BE2C (cell line): ENCODE results near the gene APOL3.

Experiments used
- DNase-seq: peaks from one replicate; pipeline ENCODE4 v3.0.0-alpha.2; 2020
- H3K27me3 ChIP-seq: fragments of 250-450 bp; sonication (Bioruptor Pico); 2 replicates; pipeline ENCODE4 v1.5.1; 2020; ENCODE audit warnings: mild to moderate bottlenecking
- H3K36me3 ChIP-seq: fragments of 250-450 bp; sonication (Bioruptor Pico); 2 replicates; pipeline ENCODE4 v1.5.1; 2020; ENCODE audit warnings: mild to moderate bottlenecking
- H3K4me1 ChIP-seq: fragments of 250-450 bp; sonication (Bioruptor Pico); 2 replicates; pipeline ENCODE4 v1.5.1; 2020
- H3K4me3 ChIP-seq: 2 replicates; pipeline ENCODE4 v1.5.1; 2011; ENCODE audit warnings: low read depth, low read length
- H3K9me3 ChIP-seq: fragments of 250-450 bp; sonication (Bioruptor Pico); 2 replicates; pipeline ENCODE4 v1.5.1; 2020
- TF ChIP-seq, protein P1 (sequence below): IDR thresholded peaks from 2 replicates; pipeline ENCODE4 v1.5.1; 2012; ENCODE audit warnings: mild to moderate bottlenecking, low read depth, low read length

Gene APOL3

DNA sequence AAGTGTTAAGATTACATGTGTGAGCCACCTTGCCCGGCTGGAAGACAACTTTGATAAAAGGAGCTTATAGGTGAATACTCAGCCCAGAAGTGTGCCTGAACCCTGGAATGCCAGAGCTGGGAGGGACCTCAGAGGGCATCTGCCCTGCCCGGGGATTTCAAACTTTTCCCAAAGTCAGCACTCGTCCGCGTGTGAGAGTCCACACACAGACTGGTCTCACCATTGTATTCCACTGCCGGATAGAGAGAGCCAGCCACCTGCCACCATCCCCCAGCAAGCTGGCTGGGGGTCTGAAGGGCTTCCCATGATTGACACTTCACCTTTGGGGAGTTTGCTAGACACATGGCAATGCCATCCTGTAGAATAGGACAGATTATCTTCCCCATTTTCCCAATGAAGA lies 49.2 kb downstream of the APOL3 start:
- H3K9me3 ChIP-seq, result no peaks in the 10 kb centered on the region
- no peak overlapping the region for H3K4me3 ChIP-seq
- no peaks in the 10 kb centered on the region for H3K4me1 ChIP-seq
- TF ChIP-seq, protein P1, sequence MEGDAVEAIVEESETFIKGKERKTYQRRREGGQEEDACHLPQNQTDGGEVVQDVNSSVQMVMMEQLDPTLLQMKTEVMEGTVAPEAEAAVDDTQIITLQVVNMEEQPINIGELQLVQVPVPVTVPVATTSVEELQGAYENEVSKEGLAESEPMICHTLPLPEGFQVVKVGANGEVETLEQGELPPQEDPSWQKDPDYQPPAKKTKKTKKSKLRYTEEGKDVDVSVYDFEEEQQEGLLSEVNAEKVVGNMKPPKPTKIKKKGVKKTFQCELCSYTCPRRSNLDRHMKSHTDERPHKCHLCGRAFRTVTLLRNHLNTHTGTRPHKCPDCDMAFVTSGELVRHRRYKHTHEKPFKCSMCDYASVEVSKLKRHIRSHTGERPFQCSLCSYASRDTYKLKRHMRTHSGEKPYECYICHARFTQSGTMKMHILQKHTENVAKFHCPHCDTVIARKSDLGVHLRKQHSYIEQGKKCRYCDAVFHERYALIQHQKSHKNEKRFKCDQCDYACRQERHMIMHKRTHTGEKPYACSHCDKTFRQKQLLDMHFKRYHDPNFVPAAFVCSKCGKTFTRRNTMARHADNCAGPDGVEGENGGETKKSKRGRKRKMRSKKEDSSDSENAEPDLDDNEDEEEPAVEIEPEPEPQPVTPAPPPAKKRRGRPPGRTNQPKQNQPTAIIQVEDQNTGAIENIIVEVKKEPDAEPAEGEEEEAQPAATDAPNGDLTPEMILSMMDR, result no peak
- no peak for DNase-seq
- no peaks in the 10 kb centered on the region for H3K36me3 ChIP-seq
- H3K27me3 ChIP-seq, result no peaks in the 10 kb centered on the region

DNA sequence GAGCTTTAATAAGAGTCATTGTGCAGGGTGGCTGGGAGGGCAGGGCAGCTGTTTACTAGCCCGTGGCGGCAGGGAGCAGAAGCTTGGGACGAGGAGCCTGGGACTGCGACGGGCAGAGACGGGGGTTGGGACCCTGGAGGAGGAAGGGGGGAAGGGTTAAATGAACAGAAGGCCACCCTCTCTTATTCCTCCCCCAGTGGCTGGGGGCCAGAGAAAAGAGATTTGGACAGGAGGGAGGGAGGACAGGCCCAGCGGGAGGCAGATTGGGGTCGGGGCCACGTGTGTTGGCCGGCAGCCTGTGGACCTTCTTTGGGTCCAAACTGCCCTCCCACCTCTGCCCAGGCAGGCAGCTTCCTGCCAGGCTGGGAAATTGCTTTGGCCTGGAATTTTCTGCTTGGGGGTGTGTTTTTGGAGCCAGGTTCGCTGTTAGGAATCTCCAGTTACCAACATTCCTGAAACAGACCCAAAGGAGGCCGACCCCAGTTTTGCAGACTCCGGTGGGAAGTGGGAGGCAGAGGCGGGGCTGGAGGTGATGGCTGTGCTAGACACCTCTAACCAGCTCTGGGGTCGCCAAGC lies 50.2 kb downstream of the APOL3 start:
- TF ChIP-seq, protein P1, result no peak
- no peak for DNase-seq
- Histone ChIP-seq H3K36me3 (no peaks in the 10 kb centered on the region), H3K27me3 (no peaks in the 10 kb centered on the region), H3K4me1 (no peaks in the 10 kb centered on the region), H3K4me3 (no peak overlapping the region), H3K9me3 (no peaks in the 10 kb centered on the region)

DNA sequence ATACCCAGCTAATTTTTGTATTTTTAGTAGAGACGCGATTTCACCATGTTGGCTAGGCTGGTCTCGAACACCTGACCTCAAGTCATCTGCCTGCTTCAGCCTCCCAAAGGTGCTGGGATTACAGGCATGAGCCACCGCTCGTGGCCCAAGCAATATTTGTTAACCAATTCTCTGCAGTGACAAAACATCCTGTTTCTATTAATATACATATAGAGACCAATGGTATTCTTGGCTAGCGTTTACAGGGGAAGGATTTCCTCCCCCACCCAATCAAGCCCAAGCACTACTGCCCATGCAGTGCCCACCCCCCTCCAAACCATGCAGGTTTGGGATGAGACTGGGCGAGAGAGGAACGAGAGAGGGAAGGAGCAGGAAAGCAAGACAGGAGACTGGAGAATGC lies 53.1 kb downstream of the APOL3 start:
- TF ChIP-seq, protein P1, result no peak
- no peaks in the 10 kb centered on the region for H3K36me3 ChIP-seq
- no peaks in the 10 kb centered on the region for H3K4me1 ChIP-seq
- no peaks in the 10 kb centered on the region for H3K27me3 ChIP-seq
- no peaks in the 10 kb centered on the region for H3K9me3 ChIP-seq
- DNase-seq, result no peak
- H3K4me3 ChIP-seq, result no peak overlapping the region

DNA sequence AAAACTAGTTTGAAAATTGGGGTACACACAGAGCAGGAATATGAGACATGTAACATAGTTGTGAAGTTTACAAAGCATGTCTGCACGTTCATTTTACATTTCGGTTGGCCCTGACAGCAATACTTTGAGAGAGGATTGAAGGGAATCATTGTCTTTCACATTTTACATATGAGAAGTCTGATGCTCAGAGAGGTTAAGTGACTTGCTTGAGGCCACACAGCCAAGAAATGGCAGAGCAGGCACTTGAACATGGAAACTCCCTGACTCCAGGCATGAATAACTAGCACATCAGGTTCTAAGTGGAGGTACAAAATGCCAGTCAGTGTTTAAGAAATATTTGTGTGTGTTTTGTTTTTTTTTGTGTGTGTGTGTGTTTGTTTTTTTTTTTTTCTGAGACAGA lies 53.6 kb downstream of the APOL3 start:
- H3K4me3 ChIP-seq, result no peak overlapping the region
- no peak for DNase-seq
- H3K27me3 ChIP-seq, result no peaks in the 10 kb centered on the region
- no peaks in the 10 kb centered on the region for H3K4me1 ChIP-seq
- H3K36me3 ChIP-seq, result no peaks in the 10 kb centered on the region
- no peaks in the 10 kb centered on the region for H3K9me3 ChIP-seq
- TF ChIP-seq, protein P1, result no peak

DNA sequence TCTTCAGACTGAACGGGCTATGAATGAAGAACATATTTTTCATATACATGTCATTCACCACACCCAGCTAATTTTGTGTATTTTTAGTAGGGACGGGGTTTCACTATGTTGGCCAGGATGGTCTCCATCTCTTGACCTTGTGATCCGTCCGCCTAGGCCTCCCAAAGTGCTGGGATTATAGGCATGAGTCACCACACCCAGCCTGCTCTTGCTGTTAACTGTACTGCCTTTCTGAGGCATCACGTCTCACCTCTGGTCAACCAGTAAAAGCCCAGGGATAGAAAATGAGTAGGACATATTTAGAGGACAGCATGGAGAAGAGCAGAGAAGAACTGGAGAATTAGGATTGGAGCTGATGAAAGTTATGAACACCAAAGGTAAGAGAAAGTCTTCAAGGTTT lies 55.6 kb downstream of the APOL3 start:
- TF ChIP-seq, protein P1, result no peak
- no peak for DNase-seq
- no peaks in the 10 kb centered on the region for H3K9me3 ChIP-seq
- no peaks in the 10 kb centered on the region for H3K4me1 ChIP-seq
- H3K4me3 ChIP-seq, result no peak overlapping the region
- H3K27me3 ChIP-seq, result no peaks in the 10 kb centered on the region
- no peaks in the 10 kb centered on the region for H3K36me3 ChIP-seq

DNA sequence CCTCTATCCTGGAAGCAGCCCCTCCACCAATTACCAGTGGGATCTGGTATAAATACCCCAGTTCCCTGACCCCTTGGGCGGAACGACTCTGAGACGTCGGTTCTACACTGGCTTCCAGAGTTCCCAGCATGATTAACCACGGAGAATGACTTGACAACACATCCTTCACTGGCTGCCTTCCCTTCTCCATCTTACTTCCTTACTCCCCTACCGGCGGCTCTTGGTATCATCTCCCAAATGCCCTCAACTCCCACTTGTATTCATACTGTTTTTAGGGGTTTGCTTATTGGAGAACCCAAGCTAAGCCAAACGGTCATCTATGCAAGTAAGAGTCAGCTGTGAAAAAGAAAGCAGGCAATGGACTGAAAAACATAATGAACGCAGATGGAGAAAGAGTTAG lies 56.1 kb downstream of the APOL3 start:
- Histone ChIP-seq H3K4me3 (no peak overlapping the region), H3K9me3 (no peaks in the 10 kb centered on the region)
- no peak for DNase-seq

More for the DNA sequence above, 56.1 kb downstream of the APOL3 start:
- no peaks in the 10 kb centered on the region for H3K36me3 ChIP-seq
- H3K4me1 ChIP-seq, result no peaks in the 10 kb centered on the region
- no peaks in the 10 kb centered on the region for H3K27me3 ChIP-seq
- TF ChIP-seq, protein P1, result no peak
